Ascending aorta (tissue), 2 donors: ENCODE results near the gene IL34. TPM values are rescaled to one million over a fixed set of nuclear protein-coding genes. Genes with fewer than 3 reads are reported as not detected.

Experiments used
- DNase-seq, 2 donors: peaks; one replicate each; pipeline ENCODE4 v3.0.0-alpha.2; 2019; ENCODE audit warnings: low spot score in 2 of 2
- H3K27ac ChIP-seq, 2 donors: fragments of 200-600 bp; sonication (generic); one replicate each; pipeline ENCODE4 v1.5.1; 2016 to 2017; ENCODE audit warnings: mild to moderate bottlenecking in 1 of 2
- H3K27me3 ChIP-seq: fragments of 200-600 bp; sonication (generic); one replicate; pipeline ENCODE4 v1.5.1; 2017
- H3K36me3 ChIP-seq, 2 donors: fragments of 200-600 bp; sonication (generic); one replicate each; pipeline ENCODE4 v1.5.1; 2016
- H3K4me1 ChIP-seq, 2 donors: fragments of 200-600 bp; sonication (generic); one replicate each; pipeline ENCODE4 v1.5.1; 2016 to 2017; ENCODE audit warnings: mild to moderate bottlenecking in 1 of 2
- H3K4me3 ChIP-seq, 2 donors: fragments of 200-600 bp; sonication (generic); one replicate each; pipeline ENCODE4 v1.5.1; 2016 to 2017; ENCODE audit warnings: mild to moderate bottlenecking in 1 of 2
- H3K9me3 ChIP-seq, 2 donors: fragments of 200-600 bp; sonication (generic); one replicate each; pipeline ENCODE4 v1.5.1; 2016
- intact Hi-C: fragments of 100-400 bp; cut with DNase I; formaldehyde crosslinking; loops from one replicate; pipeline ENCODE4 v1.15.1; 2023
- total RNA-seq: library from RNA; depleted of rRNA; stranded (reverse); fragments of >200 nt; gene quantifications from one replicate; pipeline ENCODE4 v1.1.0, GENCODE V29; 2016
- TF ChIP-seq, protein P1 (sequence below), 3 experiments: fragments of 200-600 bp in 2 of 3; fragments of 450-650 bp in 1 of 3; sonication (generic) in 2 of 3; IDR thresholded peaks; one replicate each; pipeline ENCODE4 v1.5.1; 2016 to 2019; ENCODE audit warnings: antibody characterized with exemption in 3 of 3, mild to moderate bottlenecking in 1 of 3, moderate library complexity in 1 of 3

IL34 gene
- total RNA-seq, 1 donor from 2014 or later = 116 TPM

DNA sequence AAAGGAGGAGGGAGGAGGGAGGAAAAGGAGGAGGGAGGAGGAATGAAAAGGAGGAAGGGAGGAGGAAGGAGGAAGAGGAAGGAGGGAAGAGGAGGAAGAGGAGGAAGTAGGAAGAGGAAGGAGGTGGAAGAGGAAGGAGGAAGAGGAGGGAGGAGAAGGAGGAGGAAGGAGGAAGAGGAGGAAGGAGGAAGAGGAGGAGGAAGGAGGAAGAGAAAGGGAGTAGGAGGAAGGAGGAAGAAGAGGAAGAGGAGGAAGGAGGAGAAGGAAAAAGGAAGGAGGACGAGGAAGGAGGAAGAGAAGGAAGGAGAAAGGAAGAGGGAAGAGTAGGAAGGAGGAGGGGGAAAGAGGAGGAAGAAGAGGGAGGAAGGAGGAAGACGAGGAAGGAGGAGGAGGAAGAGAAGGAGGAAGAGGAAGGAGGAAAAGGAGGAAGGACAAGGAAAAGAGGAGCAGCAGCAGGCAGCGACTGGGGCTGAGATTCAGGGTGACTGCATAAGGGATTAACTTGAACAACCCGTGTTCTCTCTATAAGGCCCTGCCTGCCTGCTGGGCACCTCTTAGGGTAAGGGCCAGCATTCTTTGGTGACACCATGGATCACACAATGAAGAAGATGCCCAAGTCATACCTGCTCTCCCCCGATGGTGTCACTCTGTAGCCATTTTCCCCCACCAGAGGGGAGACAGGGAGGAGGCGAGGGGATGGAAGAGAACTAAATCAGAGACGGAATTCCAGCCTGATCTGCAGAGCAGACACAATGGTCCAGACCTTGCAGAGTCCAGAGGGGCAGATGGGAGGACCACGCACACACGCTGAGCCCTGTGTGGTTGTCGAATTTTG lies 1.4 kb upstream of the IL34 start:
- peaks cover 6 to 21% of the 10 kb centered on the region in 2 donors for H3K4me1 ChIP-seq
- no peak overlapping the region for H3K4me3 ChIP-seq
- no peaks in the 10 kb centered on the region for H3K9me3 ChIP-seq
- DNase-seq = no peak
- H3K27me3 ChIP-seq = no peaks in the 10 kb centered on the region
- TF ChIP-seq, protein P1, sequence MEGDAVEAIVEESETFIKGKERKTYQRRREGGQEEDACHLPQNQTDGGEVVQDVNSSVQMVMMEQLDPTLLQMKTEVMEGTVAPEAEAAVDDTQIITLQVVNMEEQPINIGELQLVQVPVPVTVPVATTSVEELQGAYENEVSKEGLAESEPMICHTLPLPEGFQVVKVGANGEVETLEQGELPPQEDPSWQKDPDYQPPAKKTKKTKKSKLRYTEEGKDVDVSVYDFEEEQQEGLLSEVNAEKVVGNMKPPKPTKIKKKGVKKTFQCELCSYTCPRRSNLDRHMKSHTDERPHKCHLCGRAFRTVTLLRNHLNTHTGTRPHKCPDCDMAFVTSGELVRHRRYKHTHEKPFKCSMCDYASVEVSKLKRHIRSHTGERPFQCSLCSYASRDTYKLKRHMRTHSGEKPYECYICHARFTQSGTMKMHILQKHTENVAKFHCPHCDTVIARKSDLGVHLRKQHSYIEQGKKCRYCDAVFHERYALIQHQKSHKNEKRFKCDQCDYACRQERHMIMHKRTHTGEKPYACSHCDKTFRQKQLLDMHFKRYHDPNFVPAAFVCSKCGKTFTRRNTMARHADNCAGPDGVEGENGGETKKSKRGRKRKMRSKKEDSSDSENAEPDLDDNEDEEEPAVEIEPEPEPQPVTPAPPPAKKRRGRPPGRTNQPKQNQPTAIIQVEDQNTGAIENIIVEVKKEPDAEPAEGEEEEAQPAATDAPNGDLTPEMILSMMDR (IDR thresholded peaks at IDR 0.05) = no peak
- intact Hi-C loops = no loop called here
- H3K36me3 ChIP-seq = no peaks in the 10 kb centered on the region
- H3K27ac ChIP-seq = no peak overlapping the region

DNA sequence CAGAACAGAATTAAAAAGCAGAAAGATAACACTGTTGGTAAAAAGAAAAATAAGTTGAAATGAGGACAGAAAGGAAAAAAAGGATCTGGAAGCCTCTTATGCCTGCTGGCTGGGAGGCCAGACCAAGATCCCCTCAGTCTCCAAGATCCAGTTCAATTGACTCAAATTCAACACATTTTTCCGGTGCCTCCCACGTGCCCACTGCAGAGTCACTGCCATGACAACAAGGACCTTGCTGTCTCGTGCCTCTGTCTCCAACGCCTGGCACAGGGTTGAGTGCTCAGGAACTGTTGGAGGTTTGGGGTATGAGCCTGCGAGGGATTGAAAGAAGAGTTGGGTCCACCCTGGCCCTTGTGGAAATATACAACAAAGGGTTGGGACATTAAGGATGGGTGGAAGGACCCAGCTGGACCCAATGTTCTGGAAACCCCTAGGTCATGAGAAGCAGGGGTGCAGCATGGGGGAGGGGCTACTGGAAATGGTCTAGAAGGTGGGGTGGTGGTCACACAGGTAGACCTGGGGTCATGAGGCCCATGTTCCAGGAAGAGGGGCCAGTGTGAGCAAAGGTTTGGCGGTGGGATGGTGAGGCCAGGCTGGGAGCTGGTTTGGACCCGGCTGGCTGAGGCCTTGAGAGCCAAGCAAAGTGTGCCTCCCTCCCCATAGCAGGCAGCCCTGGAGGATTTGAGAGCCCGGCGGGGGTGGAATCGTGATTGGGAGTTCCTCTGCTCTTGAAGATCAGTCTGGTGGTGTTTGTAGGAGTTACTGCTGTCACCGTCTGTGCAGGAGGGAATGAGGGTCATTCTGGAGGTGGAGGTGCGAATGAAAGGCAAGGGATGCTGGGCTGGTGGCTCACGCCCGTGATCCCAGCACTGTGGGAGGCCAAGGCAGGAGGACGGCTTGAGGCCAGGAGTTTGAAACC lies 1.3 kb downstream of the IL34 start:
- H3K27ac ChIP-seq = peak overlapping the region; percentile 77 to 78
- TF ChIP-seq, protein P1 (IDR thresholded peaks at IDR 0.05) = no peak
- peak in 1 of 2 donors; percentile 73 for DNase-seq

DNA sequence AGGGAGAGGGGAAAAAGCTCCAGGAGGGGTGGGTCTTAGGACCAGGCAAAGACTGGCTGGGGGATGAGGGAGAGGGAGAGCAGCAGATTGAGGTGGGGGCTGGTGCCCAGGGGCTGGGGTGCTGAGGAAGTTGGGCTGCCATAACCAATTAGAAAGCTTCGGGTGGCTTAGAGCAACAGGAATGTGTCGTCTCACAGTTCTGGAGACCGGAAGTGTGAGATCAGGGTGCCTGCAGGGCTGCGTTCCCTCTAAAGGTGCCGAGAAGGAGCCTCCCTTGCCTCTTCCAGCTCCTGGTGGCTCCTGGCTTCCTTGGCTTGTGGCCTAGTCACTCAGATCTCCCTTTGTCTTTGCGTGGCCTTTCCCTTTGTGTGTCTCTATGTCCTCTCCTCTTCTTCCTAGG lies 2.2 kb downstream of the IL34 start:
- H3K4me3 ChIP-seq = no peak overlapping the region
- no peak for DNase-seq
- no peaks in the 10 kb centered on the region for H3K27me3 ChIP-seq
- TF ChIP-seq, protein P1 (IDR thresholded peaks at IDR 0.05) = no peak
- no peaks in the 10 kb centered on the region for H3K9me3 ChIP-seq
- peaks cover 6 to 19% of the 10 kb centered on the region in 2 donors for H3K4me1 ChIP-seq
- intact Hi-C loops = no loop called here
- H3K27ac ChIP-seq = peak overlapping the region; percentile 77 to 78
- H3K36me3 ChIP-seq = no peaks in the 10 kb centered on the region

More for the DNA sequence above, 1.3 kb downstream of the IL34 start:
- H3K4me3 ChIP-seq = peak overlapping the region in 1 of 2 donors; percentile 48
- no peaks in the 10 kb centered on the region for H3K27me3 ChIP-seq
- no peaks in the 10 kb centered on the region for H3K36me3 ChIP-seq
- intact Hi-C loops = loop anchor here (2.0 kb wide), 1 partner anchor 71 kb away; no protein-coding TSS in a partner anchor
- peaks cover 6 to 19% of the 10 kb centered on the region in 2 donors for H3K4me1 ChIP-seq
- no peaks in the 10 kb centered on the region for H3K9me3 ChIP-seq

DNA sequence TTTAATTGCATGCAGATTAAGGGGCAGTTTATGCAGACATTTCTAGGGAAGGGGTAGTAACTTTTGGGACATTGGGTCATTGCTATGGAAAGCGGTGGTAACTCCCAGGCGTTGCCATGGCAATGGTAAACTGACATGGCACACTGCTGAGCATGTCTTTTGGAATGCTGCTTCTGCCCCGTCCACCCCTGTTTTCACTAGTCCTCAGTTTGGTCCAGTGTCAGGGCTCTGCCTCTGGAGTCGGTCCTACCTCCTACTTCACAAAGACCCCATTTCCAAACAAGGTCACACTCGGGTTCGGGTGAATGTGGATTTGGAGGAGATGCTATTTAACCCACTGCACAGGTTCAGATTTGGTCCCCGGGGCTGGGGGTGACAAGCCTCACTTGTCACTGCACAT lies 2.9 kb downstream of the IL34 start:
- Histone ChIP-seq H3K4me3 (no peak overlapping the region), H3K4me1 (peaks cover 6 to 23% of the 10 kb centered on the region in 2 donors), H3K36me3 (no peaks in the 10 kb centered on the region), H3K27ac (peak overlapping the region; percentile 77 to 78), H3K27me3 (no peaks in the 10 kb centered on the region), H3K9me3 (no peaks in the 10 kb centered on the region)
- peak in 1 of 2 donors; percentile 82 for DNase-seq
- intact Hi-C loops = no loop called here
- TF ChIP-seq, protein P1 (IDR thresholded peaks at IDR 0.05) = no peak

DNA sequence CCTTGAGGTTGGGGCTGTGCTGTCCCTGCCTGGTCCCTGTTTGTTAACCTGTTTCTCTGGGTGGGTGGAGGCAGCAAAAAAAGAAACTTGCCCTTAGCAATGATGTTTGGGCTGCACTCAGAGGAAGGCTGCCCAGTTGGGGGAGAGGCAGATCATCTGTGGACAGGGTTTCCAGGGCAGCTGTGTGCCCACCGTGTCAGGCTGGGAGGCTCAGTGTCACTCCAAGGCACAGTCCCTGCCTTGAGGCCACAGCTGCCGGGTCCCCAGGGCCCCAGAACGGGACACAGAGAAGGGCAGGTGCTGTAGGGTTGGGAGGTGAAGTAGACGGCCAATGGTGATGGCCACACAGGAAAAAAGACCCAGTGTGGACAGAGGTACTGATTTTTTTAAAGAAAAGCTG lies 3.9 kb downstream of the IL34 start:
- no peaks in the 10 kb centered on the region for H3K9me3 ChIP-seq
- peak overlapping the region; percentile 33 to 44 for H3K27ac ChIP-seq
- no peaks in the 10 kb centered on the region for H3K36me3 ChIP-seq
- no peak overlapping the region for H3K4me3 ChIP-seq
- TF ChIP-seq, protein P1 (IDR thresholded peaks at IDR 0.05) = no peak
- H3K27me3 ChIP-seq = no peaks in the 10 kb centered on the region
- DNase-seq = peak in 1 of 2 donors; percentile 40
- H3K4me1 ChIP-seq = peaks cover 6 to 23% of the 10 kb centered on the region in 2 donors
- intact Hi-C loops = loop anchor here (10.0 kb wide), 1 partner anchor 265 kb away; no protein-coding TSS in a partner anchor
